ENCODE results near the gene EXOSC1. TPM values are rescaled to one million over a fixed set of nuclear protein-coding genes. Genes with fewer than 3 reads are reported as not detected.

The EXOSC1 gene
- total RNA-seq, 1 donor from 2014 or later = 27.1 TPM

GRCh38 chr10:97462309-97462708 lies 16.5 kb upstream of the EXOSC1 start:
- no peak overlapping the region for H3K27ac ChIP-seq (ENCODE audit: low read depth, low read length)

GRCh38 chr10:97459933-97460332 lies 14.1 kb upstream of the EXOSC1 start:
- no peak overlapping the region for H3K9ac ChIP-seq (ENCODE audit: low read depth in 1 of 3, low read length in 3 of 3)
- peaks cover 64 to 81% (median 80%) of the 10 kb centered on the region in 3 donors for H3K36me3 ChIP-seq (ENCODE audit: control insufficient read depth in 3 of 3, insufficient read depth in 3 of 3, low read length in 3 of 3)
- H3K9me3 ChIP-seq (ENCODE audit: control insufficient read depth in 3 of 3, low read length in 3 of 3) = no peaks in the 10 kb centered on the region
- no peaks in the 10 kb centered on the region for H3K27me3 ChIP-seq (ENCODE audit: control insufficient read depth in 3 of 3, insufficient read depth in 3 of 3, low read length in 3 of 3)
- H3K4me1 ChIP-seq (ENCODE audit: control insufficient read depth in 3 of 3, insufficient read depth in 3 of 3, low read length in 3 of 3) = peaks cover 5 to 8% (median 6%) of the 10 kb centered on the region in 3 donors
- H3K27ac ChIP-seq (ENCODE audit: low read depth, low read length) = no peak overlapping the region
- no peak overlapping the region for H3K4me3 ChIP-seq (ENCODE audit: low read length in 3 of 3)

More at GRCh38 chr10:97462309-97462708, 16.5 kb upstream of the EXOSC1 start:
- Histone ChIP-seq H3K4me3 (ENCODE audit: low read length in 3 of 3) (no peak overlapping the region), H3K9ac (ENCODE audit: low read depth in 1 of 3, low read length in 3 of 3) (no peak overlapping the region), H3K9me3 (ENCODE audit: control insufficient read depth in 3 of 3, low read length in 3 of 3) (no peaks in the 10 kb centered on the region), H3K4me1 (ENCODE audit: control insufficient read depth in 3 of 3, insufficient read depth in 3 of 3, low read length in 3 of 3) (peaks cover 3 to 8% (median 4%) of the 10 kb centered on the region in 3 donors), H3K36me3 (ENCODE audit: control insufficient read depth in 3 of 3, insufficient read depth in 3 of 3, low read length in 3 of 3) (peaks cover 71 to 85% (median 80%) of the 10 kb centered on the region in 3 donors), H3K27me3 (ENCODE audit: control insufficient read depth in 3 of 3, insufficient read depth in 3 of 3, low read length in 3 of 3) (no peaks in the 10 kb centered on the region)

GRCh38 chr10:97459111-97459510 lies 13.3 kb upstream of the EXOSC1 start:
- Histone ChIP-seq H3K9me3 (ENCODE audit: control insufficient read depth in 3 of 3, low read length in 3 of 3) (no peaks in the 10 kb centered on the region), H3K4me3 (ENCODE audit: low read length in 3 of 3) (no peak overlapping the region), H3K4me1 (ENCODE audit: control insufficient read depth in 3 of 3, insufficient read depth in 3 of 3, low read length in 3 of 3) (peaks cover 5 to 13% (median 11%) of the 10 kb centered on the region in 3 donors), H3K27me3 (ENCODE audit: control insufficient read depth in 3 of 3, insufficient read depth in 3 of 3, low read length in 3 of 3) (no peaks in the 10 kb centered on the region), H3K9ac (ENCODE audit: low read depth in 1 of 3, low read length in 3 of 3) (no peak overlapping the region), H3K27ac (ENCODE audit: low read depth, low read length) (no peak overlapping the region), H3K36me3 (ENCODE audit: control insufficient read depth in 3 of 3, insufficient read depth in 3 of 3, low read length in 3 of 3) (peaks cover 63 to 80% (median 80%) of the 10 kb centered on the region in 3 donors)

- no peaks in the 10 kb centered on the region for H3K9me3 ChIP-seq (ENCODE audit: control insufficient read depth in 3 of 3, low read length in 3 of 3)
- H3K27me3 ChIP-seq (ENCODE audit: control insufficient read depth in 3 of 3, insufficient read depth in 3 of 3, low read length in 3 of 3) = no peaks in the 10 kb centered on the region
- peaks cover 55 to 75% (median 67%) of the 10 kb centered on the region in 3 donors for H3K36me3 ChIP-seq (ENCODE audit: control insufficient read depth in 3 of 3, insufficient read depth in 3 of 3, low read length in 3 of 3)
- H3K27ac ChIP-seq (ENCODE audit: low read depth, low read length) = no peak overlapping the region
- no peak overlapping the region for H3K9ac ChIP-seq (ENCODE audit: low read depth in 1 of 3, low read length in 3 of 3)
- H3K4me3 ChIP-seq (ENCODE audit: low read length in 3 of 3) = no peak overlapping the region
- peaks cover 2 to 13% (median 8%) of the 10 kb centered on the region in 3 donors for H3K4me1 ChIP-seq (ENCODE audit: control insufficient read depth in 3 of 3, insufficient read depth in 3 of 3, low read length in 3 of 3)
Observed at GRCh38 chr10:97456686-97457065, 10.9 kb upstream of the EXOSC1 start.

GRCh38 chr10:97456034-97456685 lies 10.4 kb upstream of the EXOSC1 start:
- peaks cover 2 to 13% (median 9%) of the 10 kb centered on the region in 3 donors for H3K4me1 ChIP-seq (ENCODE audit: control insufficient read depth in 3 of 3, insufficient read depth in 3 of 3, low read length in 3 of 3)
- no peak overlapping the region for H3K4me3 ChIP-seq (ENCODE audit: low read length in 3 of 3)
- H3K27ac ChIP-seq (ENCODE audit: low read depth, low read length) = no peak overlapping the region
- no peak overlapping the region for H3K9ac ChIP-seq (ENCODE audit: low read depth in 1 of 3, low read length in 3 of 3)
- no peaks in the 10 kb centered on the region for H3K27me3 ChIP-seq (ENCODE audit: control insufficient read depth in 3 of 3, insufficient read depth in 3 of 3, low read length in 3 of 3)
- peaks cover 50 to 70% (median 62%) of the 10 kb centered on the region in 3 donors for H3K36me3 ChIP-seq (ENCODE audit: control insufficient read depth in 3 of 3, insufficient read depth in 3 of 3, low read length in 3 of 3)
- no peaks in the 10 kb centered on the region for H3K9me3 ChIP-seq (ENCODE audit: control insufficient read depth in 3 of 3, low read length in 3 of 3)

GRCh38 chr10:97454330-97455036 lies 8.7 kb upstream of the EXOSC1 start:
- Histone ChIP-seq H3K27me3 (ENCODE audit: control insufficient read depth in 3 of 3, insufficient read depth in 3 of 3, low read length in 3 of 3) (no peaks in the 10 kb centered on the region), H3K36me3 (ENCODE audit: control insufficient read depth in 3 of 3, insufficient read depth in 3 of 3, low read length in 3 of 3) (peaks cover 36 to 53% (median 45%) of the 10 kb centered on the region in 3 donors), H3K4me3 (ENCODE audit: low read length in 3 of 3) (no peak overlapping the region), H3K27ac (ENCODE audit: low read depth, low read length) (peak overlapping the region; percentile 9), H3K9ac (ENCODE audit: low read depth in 1 of 3, low read length in 3 of 3) (no peak overlapping the region), H3K4me1 (ENCODE audit: control insufficient read depth in 3 of 3, insufficient read depth in 3 of 3, low read length in 3 of 3) (peaks cover 11 to 24% (median 17%) of the 10 kb centered on the region in 3 donors), H3K9me3 (ENCODE audit: control insufficient read depth in 3 of 3, low read length in 3 of 3) (no peaks in the 10 kb centered on the region)

- Histone ChIP-seq H3K27ac (ENCODE audit: low read depth, low read length) (no peak overlapping the region), H3K9ac (ENCODE audit: low read depth in 1 of 3, low read length in 3 of 3) (no peak overlapping the region), H3K4me3 (ENCODE audit: low read length in 3 of 3) (no peak overlapping the region), H3K36me3 (ENCODE audit: control insufficient read depth in 3 of 3, insufficient read depth in 3 of 3, low read length in 3 of 3) (peaks cover 20 to 37% (median 27%) of the 10 kb centered on the region in 3 donors), H3K27me3 (ENCODE audit: control insufficient read depth in 3 of 3, insufficient read depth in 3 of 3, low read length in 3 of 3) (no peaks in the 10 kb centered on the region), H3K9me3 (ENCODE audit: control insufficient read depth in 3 of 3, low read length in 3 of 3) (no peaks in the 10 kb centered on the region), H3K4me1 (ENCODE audit: control insufficient read depth in 3 of 3, insufficient read depth in 3 of 3, low read length in 3 of 3) (peaks cover 11 to 26% (median 25%) of the 10 kb centered on the region in 3 donors)
Observed at GRCh38 chr10:97452352-97452751, 6.5 kb upstream of the EXOSC1 start.

GRCh38 chr10:97451605-97452004 lies 5.8 kb upstream of the EXOSC1 start:
- H3K4me3 ChIP-seq (ENCODE audit: low read length in 3 of 3) = no peak overlapping the region
- no peak overlapping the region for H3K9ac ChIP-seq (ENCODE audit: low read depth in 1 of 3, low read length in 3 of 3)
- H3K9me3 ChIP-seq (ENCODE audit: control insufficient read depth in 3 of 3, low read length in 3 of 3) = no peaks in the 10 kb centered on the region
- peaks cover 18 to 33% (median 31%) of the 10 kb centered on the region in 3 donors for H3K4me1 ChIP-seq (ENCODE audit: control insufficient read depth in 3 of 3, insufficient read depth in 3 of 3, low read length in 3 of 3)
- peaks cover 13 to 29% (median 21%) of the 10 kb centered on the region in 3 donors for H3K36me3 ChIP-seq (ENCODE audit: control insufficient read depth in 3 of 3, insufficient read depth in 3 of 3, low read length in 3 of 3)
- no peak overlapping the region for H3K27ac ChIP-seq (ENCODE audit: low read depth, low read length)
- no peaks in the 10 kb centered on the region for H3K27me3 ChIP-seq (ENCODE audit: control insufficient read depth in 3 of 3, insufficient read depth in 3 of 3, low read length in 3 of 3)

- Histone ChIP-seq H3K36me3 (ENCODE audit: control insufficient read depth in 3 of 3, insufficient read depth in 3 of 3, low read length in 3 of 3) (peaks cover 13 to 22% (median 13%) of the 10 kb centered on the region in 3 donors), H3K9me3 (ENCODE audit: control insufficient read depth in 3 of 3, low read length in 3 of 3) (no peaks in the 10 kb centered on the region), H3K4me1 (ENCODE audit: control insufficient read depth in 3 of 3, insufficient read depth in 3 of 3, low read length in 3 of 3) (peaks cover 22 to 33% (median 31%) of the 10 kb centered on the region in 3 donors), H3K4me3 (ENCODE audit: low read length in 3 of 3) (no peak overlapping the region), H3K27ac (ENCODE audit: low read depth, low read length) (no peak overlapping the region), H3K9ac (ENCODE audit: low read depth in 1 of 3, low read length in 3 of 3) (no peak overlapping the region), H3K27me3 (ENCODE audit: control insufficient read depth in 3 of 3, insufficient read depth in 3 of 3, low read length in 3 of 3) (no peaks in the 10 kb centered on the region)
Observed at GRCh38 chr10:97450828-97451227, 5.0 kb upstream of the EXOSC1 start.

- H3K27ac ChIP-seq (ENCODE audit: low read depth, low read length) = peak overlapping the region; percentile 32
- H3K4me1 ChIP-seq (ENCODE audit: control insufficient read depth in 3 of 3, insufficient read depth in 3 of 3, low read length in 3 of 3) = peaks cover 20 to 28% (median 22%) of the 10 kb centered on the region in 3 donors
- H3K9me3 ChIP-seq (ENCODE audit: control insufficient read depth in 3 of 3, low read length in 3 of 3) = no peaks in the 10 kb centered on the region
- no peaks in the 10 kb centered on the region for H3K27me3 ChIP-seq (ENCODE audit: control insufficient read depth in 3 of 3, insufficient read depth in 3 of 3, low read length in 3 of 3)
- H3K36me3 ChIP-seq (ENCODE audit: control insufficient read depth in 3 of 3, insufficient read depth in 3 of 3, low read length in 3 of 3) = peaks cover 12 to 14% (median 14%) of the 10 kb centered on the region in 3 donors
- H3K4me3 ChIP-seq (ENCODE audit: low read length in 3 of 3) = peak overlapping the region; percentile 95 to 99 (median 99)
- H3K9ac ChIP-seq (ENCODE audit: low read depth in 1 of 3, low read length in 3 of 3) = peak overlapping the region; percentile 63 to 90 (median 80)
Observed at GRCh38 chr10:97445357-97445721, 467 bp downstream of the EXOSC1 start.
